ENCODE data around the gene CIDEB. TPM values are rescaled to one million over a fixed set of nuclear protein-coding genes. Genes with fewer than 3 reads are reported as not detected.

The CIDEB gene
- 5.6 TPM for total RNA-seq

DNA sequence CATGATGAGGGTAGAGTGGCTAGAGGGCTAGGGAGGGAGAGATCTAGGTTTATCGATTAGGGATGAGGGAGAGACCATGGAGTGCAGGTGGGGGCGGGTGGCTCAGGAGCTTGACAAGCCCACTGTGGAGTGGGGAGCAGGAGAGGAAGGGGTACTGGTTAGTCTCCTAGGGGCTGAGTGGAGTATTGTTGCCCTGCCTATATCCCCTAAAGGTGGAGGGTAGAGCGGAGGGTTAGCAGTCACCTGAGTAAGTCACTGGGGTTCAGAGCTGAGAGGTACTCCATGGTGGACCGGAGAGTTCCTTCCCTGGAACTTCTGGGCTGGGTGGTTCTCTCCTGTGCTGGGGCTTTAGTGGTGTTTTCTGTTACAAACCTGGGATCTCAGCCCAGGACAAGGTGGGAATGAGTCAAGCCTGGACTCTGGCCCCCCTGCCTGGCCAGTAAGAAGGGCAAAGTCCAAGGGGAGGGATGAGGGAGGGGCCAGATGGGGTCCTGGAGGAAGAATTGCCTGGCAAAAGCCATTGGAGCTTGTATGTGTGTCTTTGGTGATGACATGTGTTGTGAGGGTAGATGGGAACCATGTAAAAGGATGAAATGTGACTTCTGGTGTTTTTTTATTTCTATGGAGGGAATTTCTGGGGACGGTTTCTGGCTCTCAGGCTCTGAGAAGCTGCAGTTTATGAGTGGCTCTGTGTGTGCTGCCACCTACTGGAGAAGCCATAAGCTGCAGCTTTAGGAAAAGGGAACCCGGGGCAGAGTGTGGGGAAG is at the start of gene CIDEB:
TSS of gene CIDEB (minus strand) at position 403 of the 767 bp plus-strand sequence. CDS start at position 284, 119 bp downstream.

GRCh38 chr14:24339284-24340151 is 31.7 kb upstream of the CIDEB start, which contains the start of gene RIPK3:
Gene RIPK3, minus strand, starts transcription at chr14:24339991. Its CDS starts 165 bp downstream, at chr14:24339826.

DNA sequence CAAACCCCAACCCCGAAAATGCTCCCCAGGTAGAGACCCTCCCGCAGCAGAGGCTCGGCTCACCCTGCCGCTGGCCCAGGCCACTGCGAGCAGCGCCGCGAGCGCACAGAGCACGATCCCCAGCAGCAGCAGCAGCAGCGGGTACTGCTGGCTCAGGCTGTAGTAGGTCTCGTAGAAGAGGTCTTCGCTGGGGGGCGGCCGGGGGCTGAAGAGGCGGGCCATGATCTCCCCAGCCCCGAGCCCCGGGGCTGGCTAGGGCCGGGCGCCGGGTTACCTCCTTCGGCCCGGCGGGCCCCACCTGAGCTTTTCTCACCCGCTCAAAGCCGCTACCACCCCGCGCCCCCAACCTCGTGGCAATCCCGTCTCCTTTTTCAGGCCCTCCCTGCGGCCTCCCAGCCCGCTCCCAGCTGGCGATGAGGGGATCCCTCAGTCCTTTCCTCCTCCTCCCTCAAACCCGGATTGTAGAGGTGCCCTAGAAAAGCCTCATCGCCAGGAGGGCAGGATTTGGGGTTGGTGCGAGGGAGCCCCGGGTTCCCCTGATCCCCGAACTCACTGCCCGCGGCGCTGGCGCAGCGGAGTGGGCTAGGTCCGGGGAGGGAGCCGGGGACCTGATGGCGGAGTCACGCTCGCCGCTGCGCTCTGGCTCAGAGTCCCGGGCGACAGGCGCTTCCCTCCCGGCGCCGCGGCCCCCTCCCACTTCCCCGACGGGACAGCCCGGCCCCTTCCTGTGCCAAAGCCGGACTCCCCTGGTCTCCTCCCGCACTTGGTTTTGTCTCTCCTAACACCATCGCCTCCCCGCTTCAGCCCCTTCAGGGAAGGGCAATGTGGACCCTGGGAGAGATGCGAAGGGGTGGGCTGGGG is 26.9 kb upstream of the CIDEB start, which contains the start of gene ADCY4:
TSS of gene ADCY4 (minus strand) at position 641 of the 861 bp plus-strand sequence. CDS start at position 222, 419 bp downstream.

GRCh38 chr14:24310646-24311604 is 3.1 kb upstream of the CIDEB start, which contains the start of gene LTB4R:
Gene LTB4R, plus strand, starts transcription at chr14:24311502. Its CDS starts 4,150 bp downstream, at chr14:24315652.

DNA sequence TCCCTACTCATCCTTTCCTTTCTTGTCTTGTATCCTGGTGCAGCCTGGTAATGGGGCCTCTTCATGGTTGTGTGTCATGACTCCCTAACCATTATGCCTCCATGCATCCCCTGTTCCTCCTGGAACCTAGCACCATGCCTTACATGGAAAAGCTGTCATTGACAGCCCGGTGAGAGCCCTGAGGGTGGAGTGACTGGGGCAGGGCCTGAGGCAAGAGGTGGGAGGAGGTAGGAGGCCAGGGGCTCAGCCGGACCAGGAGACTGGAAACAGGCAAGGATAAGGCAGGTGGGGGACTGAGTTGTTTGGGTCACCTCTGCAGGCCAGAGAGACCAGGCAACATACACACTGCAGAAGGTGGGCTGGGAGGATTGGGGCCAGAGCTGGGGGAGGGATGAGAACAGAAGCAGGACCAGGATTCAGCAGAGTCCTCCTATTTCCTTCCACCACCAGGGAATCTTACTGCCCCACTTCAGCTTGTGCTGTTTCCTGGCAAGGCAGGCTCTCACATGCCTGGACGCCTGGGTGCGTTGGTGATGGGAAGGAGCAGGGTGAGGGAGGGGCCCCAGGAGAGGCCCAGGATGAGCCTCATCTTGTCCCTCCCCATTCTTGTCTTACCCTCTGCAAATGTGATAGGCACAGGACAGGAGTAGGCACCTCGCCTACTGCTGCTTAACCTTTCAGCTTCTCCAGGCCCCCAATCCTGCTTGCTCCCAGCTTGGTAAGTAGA is 1.9 kb upstream of the CIDEB start, which contains the start of gene LTB4R2:
TSS of gene LTB4R2 (plus strand) at position 603 of the 727 bp plus-strand sequence. CDS start 525 bp downstream, outside the sequence.

DNA sequence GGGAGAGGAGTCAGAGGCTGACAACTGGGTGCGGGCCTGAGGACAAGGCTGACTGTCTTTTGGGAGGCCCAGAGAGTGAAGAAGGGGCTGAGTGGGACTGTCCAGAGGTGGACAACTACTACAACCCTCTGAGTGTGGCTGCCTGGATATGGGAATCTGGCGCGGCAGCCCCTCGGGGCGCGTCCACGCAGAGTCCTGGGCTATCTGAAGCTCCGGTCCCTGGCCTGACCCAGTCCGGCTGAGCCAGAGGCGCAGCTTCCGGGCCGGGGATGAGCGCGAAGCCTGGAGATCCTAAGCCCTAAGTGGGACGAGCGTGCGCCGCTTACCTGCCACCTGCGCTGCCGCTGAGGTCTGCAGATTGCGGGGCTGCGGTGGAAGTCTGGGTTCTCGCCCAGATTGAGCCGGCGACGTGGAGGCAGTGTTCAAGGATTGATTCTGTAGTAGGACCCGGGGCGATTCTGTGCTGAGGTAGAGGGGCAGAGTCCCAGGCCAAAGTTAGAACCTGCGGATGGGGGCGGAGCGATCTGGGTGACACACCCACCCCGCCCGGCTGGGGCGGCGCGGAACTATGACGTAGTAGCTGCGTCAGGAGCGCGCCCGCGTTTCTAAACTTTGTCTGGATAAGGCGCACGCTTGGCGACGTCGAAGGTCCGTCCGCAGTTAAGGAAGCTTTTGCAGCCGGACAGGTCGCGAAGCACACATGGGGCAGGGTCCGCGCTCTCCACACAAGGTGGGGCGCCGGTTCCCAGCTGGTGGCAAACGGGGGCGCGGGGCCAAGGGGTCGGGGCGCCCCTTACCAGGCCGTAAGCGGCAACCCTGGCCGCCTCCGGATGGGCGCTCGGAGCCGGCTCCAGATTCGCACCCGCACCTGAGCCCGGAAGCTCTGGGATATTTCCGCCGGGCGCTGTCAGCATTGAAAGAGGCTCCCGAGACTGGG is 8.3 kb downstream of the CIDEB start, which contains the start of the genes DHRS1 and NOP9:
TSS of gene DHRS1 (minus strand) at position 526 of the 937 bp plus-strand sequence. CDS start 674 bp downstream, outside the sequence.
TSS of gene NOP9 (plus strand) at position 596 of the 937 bp plus-strand sequence. CDS start at position 701, 105 bp downstream.

GRCh38 chr14:24271134-24271833 is 36.5 kb downstream of the CIDEB start, which contains the start of gene RABGGTA:
Gene RABGGTA, minus strand, starts transcription at chr14:24271597. Its CDS starts 482 bp downstream, at chr14:24271115.

GRCh38 chr14:24262821-24263733 is 44.7 kb downstream of the CIDEB start, which contains the start of gene TGM1:
Gene TGM1, minus strand, starts transcription at chr14:24263177. Its CDS starts 825 bp downstream, at chr14:24262352.

Small RNAs within 50 kb of the gene (small RNA-seq; reads per million reads assigned to genes)
- not detected for gene RF00026 (ENCODE audit: low replicate concordance)

Other genes starting within 250 kb of the CIDEB start
- gene CPNE6, start 236.4 kb downstream of the CIDEB start, total RNA-seq = 27.2 TPM
- gene PCK2, start 213.7 kb downstream of the CIDEB start, total RNA-seq = 2.2 TPM
- 64.2 TPM for gene DCAF11, start 193.2 kb downstream of the CIDEB start, total RNA-seq
- 2.2 TPM for gene NRL, start 193.0 kb downstream of the CIDEB start, total RNA-seq
- 0.94 TPM for gene FITM1, start 177.3 kb downstream of the CIDEB start, total RNA-seq
- 23.2 TPM for gene PSME1, start 171.8 kb downstream of the CIDEB start, total RNA-seq
- gene EMC9, start 166.4 kb downstream of the CIDEB start, total RNA-seq = 10.0 TPM
- 22.2 TPM for gene PSME2, start 161.4 kb downstream of the CIDEB start, total RNA-seq
- 38.5 TPM for gene RNF31, start 160.5 kb downstream of the CIDEB start, total RNA-seq
- 17.5 TPM for gene IRF9, start 146.7 kb downstream of the CIDEB start, total RNA-seq
- 33.8 TPM for gene REC8, start 135.9 kb downstream of the CIDEB start, total RNA-seq
- 18.2 TPM for gene IPO4, start 119.2 kb downstream of the CIDEB start, total RNA-seq
- gene TM9SF1, start 112.5 kb downstream of the CIDEB start, total RNA-seq = 20.7 TPM
- not detected for gene TSSK4, start 102.3 kb downstream of the CIDEB start, total RNA-seq
- 35.1 TPM for gene CHMP4A, start 94.5 kb downstream of the CIDEB start, total RNA-seq
- 25.0 TPM for gene MDP1, start 91.9 kb downstream of the CIDEB start, total RNA-seq
- gene NEDD8, start 75.6 kb downstream of the CIDEB start, total RNA-seq = 62.3 TPM
- 34.7 TPM for gene GMPR2, start 75.0 kb downstream of the CIDEB start, total RNA-seq
- 51.3 TPM for gene TINF2, start 65.4 kb downstream of the CIDEB start, total RNA-seq
- 4.4 TPM for gene TGM1, start 44.8 kb downstream of the CIDEB start, total RNA-seq
- gene RABGGTA, start 36.4 kb downstream of the CIDEB start, total RNA-seq = 30.7 TPM
- 13.8 TPM for gene DHRS1, start 8.2 kb downstream of the CIDEB start, total RNA-seq
- 25.4 TPM for gene NOP9, start 8.1 kb downstream of the CIDEB start, total RNA-seq
- gene LTB4R2, start 2.2 kb upstream of the CIDEB start, total RNA-seq = 2.2 TPM
- 1.6 TPM for gene LTB4R, start 3.5 kb upstream of the CIDEB start, total RNA-seq
- 3.1 TPM for gene ADCY4, start 27.1 kb upstream of the CIDEB start, total RNA-seq
- not detected for gene RIPK3, start 32.0 kb upstream of the CIDEB start, total RNA-seq
- 4.4 TPM for gene NFATC4, start 60.2 kb upstream of the CIDEB start, total RNA-seq
- 34.7 TPM for gene NYNRIN, start 91.0 kb upstream of the CIDEB start, total RNA-seq
- gene CBLN3, start 121.7 kb upstream of the CIDEB start, total RNA-seq = not detected
- gene KHNYN, start 122.0 kb upstream of the CIDEB start, total RNA-seq = 22.5 TPM
- gene SDR39U1, start 134.8 kb upstream of the CIDEB start, total RNA-seq = 24.7 TPM
- not detected for gene CMA1, start 200.3 kb upstream of the CIDEB start, total RNA-seq